Activated gamma-delta T cell treated with Interleukin-2 at 50 U/mL for 16 hours (primary cell): ENCODE data around the gene SPON1.
"Not testable (repeated sequence)": the region's sequence is repeated elsewhere in the genome, so short reads cannot be mapped to it uniquely, and the experiment has no call there.

Source experiments
- DNase-seq: peaks from one replicate; pipeline ENCODE4 v3.0.0-alpha.2; 2020

The SPON1 gene

DNA sequence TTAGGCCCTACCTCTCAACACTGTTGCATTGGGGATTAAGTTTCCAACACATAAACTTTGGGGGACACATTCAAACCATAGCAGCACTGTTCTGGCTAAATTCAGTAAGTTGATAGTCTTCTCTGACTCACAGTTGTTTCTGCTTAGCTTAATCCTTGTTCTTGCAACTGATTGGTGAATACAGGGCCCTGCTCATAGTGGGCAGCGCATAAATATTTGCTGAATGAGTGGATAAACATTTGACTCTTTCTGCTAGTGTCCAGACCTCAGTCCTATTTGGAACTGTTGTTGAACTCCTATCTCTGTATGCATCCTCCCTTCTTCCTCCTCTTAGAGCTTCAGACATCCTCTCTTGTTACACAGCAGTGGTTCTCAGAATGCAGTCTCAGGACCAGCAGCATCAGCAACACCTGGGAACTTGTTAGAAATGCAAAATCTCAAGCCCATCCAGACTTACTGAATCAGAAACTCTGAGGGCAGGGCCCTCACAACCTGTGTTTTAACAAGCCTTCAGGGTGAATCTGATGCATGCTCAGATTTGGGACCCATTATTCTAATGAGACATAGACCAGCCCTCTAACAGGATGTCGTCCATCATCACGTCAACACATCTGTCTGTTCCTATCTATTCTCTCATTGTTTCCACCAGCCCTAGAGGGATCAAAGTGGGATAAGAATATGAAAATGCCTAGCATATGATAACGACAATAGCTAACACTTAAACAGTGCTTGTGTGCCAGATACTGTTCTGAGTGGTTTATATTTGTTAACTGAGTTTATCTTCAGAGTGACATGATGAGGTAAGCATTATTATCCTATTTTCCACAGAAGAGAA, 22.3 kb downstream of the SPON1 start:
- no peak for DNase-seq

DNA sequence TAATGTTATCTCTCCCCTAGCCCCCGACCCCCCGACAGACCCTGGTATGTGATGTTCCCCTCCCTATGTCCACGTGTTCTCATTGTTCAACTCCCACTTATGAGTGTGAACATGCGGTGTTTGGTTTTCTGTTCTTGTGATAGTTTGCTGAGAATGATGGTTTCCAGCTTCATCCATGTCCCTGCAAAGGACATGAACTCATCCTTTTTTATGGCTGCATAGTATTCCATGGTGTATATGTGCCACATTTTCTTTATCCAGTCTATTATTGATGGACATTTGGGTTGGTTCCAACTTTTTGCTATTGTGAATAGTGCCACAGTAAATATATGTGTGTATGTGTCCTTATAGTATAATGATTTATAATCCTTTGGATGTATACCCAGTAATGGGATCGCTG, 24.2 kb downstream of the SPON1 start:
- not testable (repeated sequence) for DNase-seq

DNA sequence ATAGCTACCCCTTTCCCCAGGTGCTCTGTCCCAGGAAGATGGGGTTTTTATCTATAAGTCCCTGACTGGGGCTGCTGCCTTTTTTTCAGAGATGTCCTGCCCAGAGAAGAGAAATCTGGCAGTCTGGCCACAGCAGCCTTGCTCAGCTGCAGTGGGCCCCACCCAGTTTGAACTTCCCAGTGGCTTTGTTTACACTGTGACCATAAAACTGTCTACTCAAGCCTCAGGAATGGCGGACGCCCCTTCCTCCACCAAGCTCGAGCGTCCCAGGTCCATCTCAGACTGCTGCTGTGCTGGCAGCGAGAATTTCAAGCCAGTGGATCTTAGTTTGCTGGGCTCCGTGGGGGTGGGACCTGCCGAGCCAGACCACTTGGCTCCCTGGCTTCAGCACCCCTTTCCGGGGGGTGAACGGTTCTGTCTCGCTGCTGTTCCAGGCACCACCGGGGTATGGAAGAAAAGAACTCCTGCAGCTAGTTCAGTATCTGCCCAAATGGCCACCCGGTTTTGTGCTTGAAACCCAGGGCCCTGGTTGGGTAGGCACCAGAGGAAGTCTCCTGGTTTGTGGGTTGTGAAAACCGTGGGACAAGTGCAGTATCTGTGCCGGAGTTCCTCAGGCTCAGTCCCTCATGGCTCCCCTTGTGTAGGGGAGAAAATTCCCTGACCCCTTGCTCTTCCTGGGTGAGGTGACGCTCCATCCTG, 29.8 kb downstream of the SPON1 start:
- DNase-seq, result not testable (repeated sequence)

DNA sequence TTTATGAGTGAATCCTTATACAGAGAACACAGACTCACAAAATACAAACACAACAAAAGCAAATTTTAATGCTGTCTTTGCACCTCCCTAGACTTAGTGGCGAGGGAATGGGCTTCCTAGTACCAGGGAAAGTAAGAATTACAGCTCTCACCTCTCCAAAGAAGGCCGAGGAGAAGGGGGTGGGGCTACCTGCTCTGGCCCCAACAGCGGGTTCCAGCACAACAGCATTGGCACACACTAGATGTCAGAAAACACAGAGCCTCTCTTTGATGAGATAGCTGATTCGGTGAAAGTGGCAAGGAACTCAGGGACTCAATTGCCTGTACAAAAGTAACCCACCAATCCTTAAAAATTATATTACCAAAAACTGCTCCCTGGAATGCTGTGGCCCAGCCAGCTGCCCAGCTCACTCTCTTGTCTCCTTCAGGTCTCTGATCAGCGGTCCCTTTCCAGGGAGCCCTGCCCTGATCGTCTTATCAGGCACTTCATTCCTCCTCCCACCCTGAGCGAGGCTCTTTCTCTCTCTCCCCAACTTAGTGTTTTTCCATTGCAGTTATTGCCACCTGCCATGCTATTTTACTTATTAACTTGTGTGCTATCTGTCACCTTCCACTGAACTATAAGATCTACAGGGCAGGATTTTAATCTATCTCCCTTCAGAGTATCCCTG, 30.7 kb downstream of the SPON1 start:
- no peak for DNase-seq

DNA sequence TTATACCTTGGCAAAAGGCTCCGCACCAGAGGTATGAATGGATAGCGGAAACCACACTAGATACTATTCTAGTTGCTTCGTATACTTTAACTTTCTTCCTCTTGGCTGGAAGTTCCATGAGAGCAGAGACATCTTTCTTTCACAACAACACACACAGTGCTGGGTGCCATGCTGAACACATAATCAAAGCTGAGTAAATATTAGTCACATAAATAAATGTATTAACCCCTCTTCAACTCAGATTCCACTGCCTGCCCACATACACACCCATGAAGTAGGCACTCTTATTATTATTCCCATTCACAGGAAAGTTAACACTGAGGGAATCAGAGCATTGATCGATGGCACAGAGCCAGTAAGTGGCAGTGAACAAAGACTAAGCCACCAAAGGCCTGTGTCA, 35.4 kb downstream of the SPON1 start:
- no peak for DNase-seq

DNA sequence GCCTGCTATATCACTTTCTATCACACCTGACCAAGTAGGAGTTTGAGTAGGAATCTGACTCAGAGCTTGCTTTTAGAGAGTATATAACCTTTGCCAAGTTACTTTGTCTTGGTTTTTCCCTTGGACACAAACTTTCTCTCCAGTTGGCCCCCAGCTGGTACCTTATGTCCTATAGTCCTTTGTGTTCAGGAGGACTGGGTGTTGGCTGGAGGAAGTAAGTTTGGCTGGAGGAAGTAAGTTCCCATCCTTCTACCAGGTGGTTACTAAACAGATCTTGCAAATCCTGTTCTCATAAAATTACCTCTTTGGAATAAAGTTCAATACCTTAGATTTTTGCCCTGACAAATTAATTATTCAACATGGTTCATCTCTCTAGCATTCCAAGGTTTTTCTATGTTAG, 37.2 kb downstream of the SPON1 start:
- no peak for DNase-seq

DNA sequence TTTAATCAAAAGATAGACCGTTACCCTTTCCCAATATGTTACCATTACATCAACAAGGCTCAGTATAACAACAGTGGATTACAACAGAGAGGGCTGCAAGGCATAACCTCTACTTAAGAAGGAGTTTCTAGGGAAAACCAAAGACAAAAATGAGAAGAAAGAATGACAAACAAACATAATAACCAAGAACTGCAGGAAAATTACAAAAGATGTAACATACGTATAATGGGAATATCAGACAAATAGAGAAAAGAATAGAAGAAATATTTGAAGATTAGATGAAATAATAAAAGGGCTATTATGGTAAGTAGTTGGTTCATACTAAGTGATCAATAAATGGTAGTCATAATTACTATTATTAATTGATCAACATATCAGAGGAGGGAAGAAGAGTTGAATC, 39.1 kb downstream of the SPON1 start:
- no peak for DNase-seq

DNA sequence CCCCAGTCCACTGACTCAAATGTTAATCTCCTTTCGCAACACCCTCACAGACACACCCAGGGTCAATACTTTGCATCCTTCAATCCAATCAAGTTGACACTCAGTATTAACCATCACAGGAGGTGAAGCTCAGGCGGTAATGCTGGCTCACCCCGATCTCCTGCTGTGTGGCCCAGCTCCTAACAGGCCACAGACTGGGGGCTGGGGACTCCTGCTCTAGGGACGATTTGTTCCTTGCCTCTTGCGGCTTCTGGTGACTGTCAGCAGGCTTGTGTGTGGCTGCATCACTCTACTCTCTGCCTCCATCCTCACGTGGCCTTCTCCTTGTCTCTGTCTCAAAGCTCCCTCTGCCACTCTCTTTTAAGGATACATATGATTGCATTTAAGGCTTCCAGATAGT, 45.0 kb downstream of the SPON1 start:
- DNase-seq, result no peak

DNA sequence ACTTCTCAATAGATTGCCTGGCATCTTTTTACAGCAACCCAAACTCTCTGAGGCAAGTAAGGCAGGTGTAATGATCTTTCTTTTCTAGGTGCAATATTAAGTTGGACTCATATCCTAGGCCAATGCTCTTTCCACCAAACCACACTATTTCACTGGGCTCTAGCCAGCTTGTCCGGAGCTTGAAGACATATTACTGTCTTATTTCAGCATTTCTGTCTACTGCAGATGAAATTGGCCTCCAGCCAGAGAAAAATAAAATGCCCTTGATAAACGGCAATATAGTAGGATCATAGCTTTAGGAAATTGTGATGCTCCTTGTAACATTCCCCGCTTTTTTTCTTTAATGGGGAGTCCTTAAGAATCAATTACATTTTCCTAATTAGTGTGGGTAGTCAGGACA, 48.1 kb downstream of the SPON1 start:
- DNase-seq, result no peak

DNA sequence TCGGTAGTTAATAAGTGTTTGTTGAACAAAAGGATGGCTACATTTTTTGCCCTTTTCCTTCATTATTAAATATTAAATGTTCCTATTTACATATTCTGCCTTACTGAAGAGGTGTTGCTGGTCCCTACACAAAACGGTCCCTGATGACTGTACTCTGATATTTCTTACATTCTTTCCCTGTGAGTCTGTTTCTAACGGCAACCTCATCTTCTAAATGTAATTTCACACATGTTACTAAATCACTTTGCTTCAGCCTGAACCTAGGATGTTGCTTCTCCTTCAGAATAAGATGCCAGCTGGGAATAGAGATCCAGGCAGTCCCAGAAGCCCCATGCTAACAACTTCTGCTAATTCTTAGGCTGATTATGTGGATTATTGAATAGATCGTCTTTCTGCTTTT, 50.3 kb downstream of the SPON1 start:
- DNase-seq, result no peak

DNA sequence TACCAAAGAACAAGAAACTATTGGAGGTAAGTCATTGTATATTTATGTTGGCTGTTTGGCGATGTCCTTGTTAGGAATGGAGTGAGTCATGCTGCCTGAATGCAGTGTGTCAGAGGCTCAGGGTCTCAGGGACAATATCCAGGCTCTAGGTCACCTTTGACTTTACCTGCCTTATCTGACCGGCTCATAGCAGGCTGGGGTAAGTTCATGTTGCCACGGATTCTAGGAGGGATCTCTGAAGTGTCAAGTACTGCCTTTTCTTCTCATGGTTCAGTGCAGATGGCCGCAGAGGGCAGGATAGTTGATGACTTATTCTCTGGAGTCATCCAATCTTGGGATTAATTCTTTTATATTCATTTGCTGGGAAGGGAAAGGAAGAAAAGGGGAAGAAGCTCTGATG, 53.2 kb downstream of the SPON1 start:
- DNase-seq, result no peak

DNA sequence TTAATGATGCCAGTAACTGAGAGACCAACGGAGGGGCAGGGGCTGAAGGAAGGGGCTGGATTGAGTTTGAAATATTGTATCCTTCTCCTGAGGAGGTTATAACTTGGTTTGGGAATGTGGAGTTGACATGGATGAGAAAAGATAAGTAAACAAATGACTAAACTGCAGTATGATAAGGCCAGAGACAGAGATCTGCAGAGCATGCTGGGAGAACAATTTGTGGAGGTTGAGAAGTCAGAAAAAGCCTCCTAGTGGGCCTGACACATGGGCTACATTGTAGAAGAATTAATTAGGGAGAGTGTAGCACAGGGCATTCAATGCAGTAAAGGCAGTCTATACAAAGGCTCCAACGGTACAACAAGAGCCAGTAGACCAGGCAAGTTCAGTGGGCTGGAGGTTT, 55.9 kb downstream of the SPON1 start:
- DNase-seq, result no peak

DNA sequence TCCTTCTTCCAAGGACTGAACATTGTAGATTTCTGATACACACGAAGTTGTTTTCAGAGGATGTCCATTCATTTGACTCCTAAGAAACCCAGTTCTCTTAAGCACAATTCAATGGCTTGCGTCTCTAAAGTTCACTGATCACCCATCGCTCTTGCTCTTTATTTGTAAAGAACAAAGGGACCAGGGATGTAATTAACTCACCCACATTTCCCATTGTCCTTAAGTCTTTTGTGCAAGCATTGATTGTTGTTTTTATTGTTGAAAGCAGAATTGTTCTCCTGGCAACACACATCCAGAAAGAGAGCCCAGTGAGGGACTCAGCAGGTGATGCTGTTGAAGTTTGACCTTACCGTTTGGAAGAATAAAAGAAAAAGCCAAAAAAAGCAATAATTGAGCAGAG, 59.2 kb downstream of the SPON1 start:
- DNase-seq, result no peak

DNA sequence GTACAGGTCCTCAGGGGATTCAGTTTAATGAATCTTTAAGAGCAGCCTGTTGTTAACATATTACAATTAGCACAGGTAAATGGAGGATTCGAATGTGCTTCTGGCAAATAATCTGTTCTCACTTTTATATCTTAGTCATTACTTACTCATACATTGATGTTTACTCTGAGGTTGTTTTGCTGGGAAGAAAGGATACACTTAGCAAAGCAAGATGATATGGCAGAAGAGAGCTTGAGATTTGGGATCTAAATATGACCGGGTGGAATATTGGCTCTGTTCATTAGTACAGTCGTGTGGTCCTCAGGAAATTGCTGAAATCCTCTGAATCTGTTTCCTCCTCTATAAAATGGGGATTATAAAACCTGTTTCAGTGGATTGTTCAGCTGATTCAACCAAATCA, 59.7 kb downstream of the SPON1 start:
- DNase-seq, result no peak

DNA sequence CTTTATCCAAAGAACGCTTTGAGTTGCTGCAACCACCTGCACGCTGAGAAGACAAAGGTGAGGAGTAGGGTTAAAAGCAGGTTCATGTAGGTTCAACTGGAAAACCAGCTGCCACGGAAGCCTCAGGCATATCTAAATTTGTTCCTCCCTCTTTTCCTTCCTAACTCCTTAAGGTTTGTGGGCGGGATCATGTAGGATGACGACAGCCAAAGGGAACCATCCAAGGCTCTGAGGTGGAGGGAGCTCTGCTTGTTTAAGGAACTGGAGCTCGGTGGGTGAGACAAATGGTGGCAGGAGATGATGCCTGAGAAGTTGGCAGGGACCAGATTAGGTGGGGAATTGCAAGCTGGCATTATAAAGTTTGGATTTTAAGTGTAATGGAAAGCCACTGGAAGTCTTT, 60.3 kb downstream of the SPON1 start:
- DNase-seq, result no peak

DNA sequence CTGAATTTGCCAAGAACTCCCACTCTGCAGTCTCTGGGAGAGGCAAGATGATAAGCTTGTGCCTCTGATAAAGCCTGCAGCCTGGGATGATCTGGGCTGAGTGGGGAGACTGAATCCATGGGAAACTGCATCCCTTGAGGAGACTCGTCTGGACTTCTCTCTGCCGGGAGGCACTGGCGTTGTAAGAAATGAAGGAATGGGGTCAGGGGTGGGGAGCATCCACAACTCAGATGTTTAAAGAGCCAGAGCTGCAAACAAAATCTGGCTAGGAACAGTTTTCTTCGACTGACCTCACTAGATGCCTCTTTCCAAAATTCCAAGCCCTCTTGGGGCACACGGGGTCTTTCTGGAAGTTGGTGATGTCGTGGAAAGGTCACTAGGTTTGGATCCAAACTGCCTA, 64.4 kb downstream of the SPON1 start:
- DNase-seq, result no peak

DNA sequence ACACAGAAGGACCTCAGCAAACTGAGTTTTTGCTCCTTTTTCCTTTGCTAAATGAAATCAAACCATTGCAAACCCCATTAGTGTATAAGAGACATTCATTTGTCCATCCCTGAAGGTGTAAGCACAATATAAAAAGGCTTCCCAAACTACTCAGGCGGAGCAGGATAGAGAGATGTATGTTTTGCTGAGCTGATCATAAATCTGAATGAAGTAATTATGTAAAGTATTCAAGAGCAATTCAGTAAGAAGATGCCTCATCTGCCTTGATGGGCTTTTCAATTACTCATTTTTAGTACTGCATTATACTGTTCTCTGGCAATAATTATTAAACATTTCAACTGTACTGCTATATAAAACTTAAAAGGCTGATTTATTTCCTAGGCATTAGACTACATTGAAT, 65.0 kb downstream of the SPON1 start:
- DNase-seq, result no peak

DNA sequence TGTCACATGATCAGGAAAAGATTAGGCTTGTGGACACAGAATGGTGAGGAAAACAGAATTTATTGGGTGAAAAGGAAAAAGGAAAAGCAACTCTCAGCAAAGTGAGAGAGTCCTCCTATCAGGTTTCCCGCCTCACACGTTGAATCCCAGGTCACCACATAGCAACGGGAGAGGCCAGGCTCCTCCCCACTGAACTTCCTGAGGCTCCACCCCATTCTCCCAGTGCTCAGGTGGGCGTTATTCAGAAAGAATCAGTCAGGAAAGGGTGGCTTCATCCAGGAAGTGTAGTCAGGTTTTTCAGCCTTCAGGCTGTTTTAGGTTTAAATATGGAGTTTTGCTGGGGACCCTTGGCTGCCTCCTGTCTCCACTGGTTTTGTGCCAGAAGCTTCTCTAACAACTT, 66.9 kb downstream of the SPON1 start:
- no peak for DNase-seq

DNA sequence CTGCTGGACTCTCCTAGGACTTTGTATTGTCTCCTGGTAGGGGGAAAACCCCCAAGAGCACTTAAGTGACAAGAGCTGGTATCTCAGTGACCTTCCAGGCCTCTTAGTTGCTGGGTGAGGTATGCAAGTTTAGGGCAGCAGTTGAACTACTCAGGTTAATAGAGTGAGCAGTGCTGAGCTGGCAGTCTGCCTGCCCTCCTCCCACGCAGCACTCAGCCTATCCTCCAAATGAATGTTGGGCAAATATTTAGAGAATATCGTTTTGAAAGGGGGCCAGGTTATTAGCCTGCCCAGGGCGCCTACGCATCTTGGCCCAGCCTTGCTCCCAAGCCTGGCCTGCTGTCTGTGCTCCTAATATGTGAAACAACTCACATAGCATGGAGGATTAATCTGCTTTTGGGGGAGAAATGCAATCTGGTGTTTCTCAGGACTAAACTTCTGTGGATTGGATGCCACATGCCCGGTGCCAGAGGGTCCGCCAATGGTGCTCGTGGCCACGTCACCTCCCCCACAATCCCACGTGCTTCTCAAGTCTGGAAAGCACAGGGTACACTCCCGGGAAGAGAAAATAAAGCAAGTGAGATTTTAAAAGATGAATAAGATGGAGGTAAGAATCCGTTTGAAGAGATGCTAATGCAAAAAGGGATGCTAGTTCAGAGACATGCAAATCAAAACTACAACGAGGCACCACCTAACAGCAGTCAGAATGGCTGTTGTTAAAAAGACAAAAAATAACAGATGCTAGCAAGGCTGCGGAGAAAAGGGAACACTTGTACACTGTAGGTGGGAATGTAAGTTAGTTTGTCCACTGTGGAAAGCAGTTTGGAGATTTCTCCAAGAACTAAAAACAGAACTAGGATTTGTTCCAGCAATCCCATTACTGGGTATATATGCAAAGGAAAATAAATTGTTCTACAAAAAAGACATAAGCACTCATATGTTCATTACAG, 67.7 kb downstream of the SPON1 start:
- DNase-seq, result no peak

DNA sequence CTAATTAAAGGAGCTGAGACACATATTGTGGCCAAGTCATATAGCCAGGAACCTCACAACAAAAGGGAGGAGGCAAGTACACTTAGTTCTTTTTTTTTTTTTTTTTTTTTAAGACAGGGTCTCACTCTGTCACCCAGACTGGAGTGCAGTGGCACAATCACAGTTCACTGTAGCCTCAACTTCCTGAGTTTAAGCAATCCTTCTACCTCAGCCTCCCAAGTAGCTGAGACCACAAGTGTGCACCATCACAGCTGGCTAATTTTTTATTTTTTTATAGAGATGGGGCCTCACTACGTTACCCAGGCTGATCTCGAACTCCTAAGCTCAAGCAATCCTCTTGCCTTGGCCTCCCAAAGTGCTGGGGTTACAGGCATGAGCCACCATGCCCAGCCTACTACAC, 73.0 kb downstream of the SPON1 start:
- not testable (repeated sequence) for DNase-seq

DNA sequence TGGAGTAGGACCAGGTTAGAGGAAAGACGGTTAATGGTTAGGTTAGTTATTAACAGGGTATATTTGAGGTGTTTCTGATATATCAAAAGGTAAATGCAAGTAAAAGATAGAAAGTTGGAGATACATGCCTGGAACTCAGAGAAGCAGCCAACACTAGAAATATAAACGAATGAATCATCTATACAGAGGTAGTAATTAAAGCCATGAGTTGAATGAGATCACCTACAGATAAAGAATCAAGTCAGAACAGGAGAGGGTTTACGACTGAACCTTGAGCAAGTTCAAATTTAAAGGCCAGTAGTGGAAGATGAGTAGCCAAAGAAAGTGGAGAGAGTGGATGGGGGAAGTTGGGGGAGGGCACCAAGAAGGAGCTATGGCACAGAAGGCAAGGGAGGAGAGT, 73.9 kb downstream of the SPON1 start:
- no peak for DNase-seq

DNA sequence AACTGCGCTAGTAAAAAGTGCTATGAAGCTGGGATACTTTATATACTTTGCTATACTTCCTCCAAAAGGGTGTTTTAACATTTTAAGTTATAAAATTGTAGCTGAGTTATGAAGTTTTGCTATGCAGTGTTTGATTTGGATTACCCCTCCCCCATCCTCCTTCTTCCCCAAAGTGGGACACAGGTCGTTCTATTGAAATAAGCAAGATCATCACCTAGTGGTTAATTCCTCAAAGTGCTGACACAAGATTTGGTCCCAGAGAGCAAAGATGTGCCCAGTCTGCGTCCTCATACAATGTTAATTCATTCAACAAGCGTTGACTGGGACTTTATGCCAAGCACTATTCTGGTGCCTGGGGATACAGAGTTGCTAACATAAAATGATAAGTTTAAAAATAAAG, 78.5 kb downstream of the SPON1 start:
- DNase-seq, result no peak

DNA sequence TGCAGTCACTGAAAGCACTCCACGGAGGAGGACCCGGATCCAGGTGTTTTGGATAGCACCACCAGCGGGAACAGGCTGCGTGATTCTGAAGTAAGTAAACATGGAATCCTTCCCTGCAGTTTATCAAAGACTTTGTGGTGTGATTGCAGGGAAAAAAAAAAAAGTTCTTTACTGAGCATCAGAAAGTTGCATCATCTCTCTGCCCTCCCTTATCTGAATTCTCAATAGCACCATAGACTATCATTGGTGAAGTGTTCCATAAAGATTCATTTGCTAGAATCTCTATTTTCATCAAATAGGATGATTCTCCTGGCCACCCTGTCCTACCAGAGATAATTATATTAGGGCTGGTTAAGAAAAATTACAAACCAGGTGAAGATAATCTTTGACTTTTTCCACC, 79.0 kb downstream of the SPON1 start:
- DNase-seq, result no peak
